Measurements from ENCODE around the gene VMA21. TPM values are rescaled to one million over a fixed set of nuclear protein-coding genes. Genes with fewer than 3 reads are reported as not detected.

Gene VMA21
- total and polyA plus RNA-seq, 2 donors (not counting 3 experiments of a cell fraction or from before 2014, with no cell fraction given): 12.7 to 34.2 TPM

DNA sequence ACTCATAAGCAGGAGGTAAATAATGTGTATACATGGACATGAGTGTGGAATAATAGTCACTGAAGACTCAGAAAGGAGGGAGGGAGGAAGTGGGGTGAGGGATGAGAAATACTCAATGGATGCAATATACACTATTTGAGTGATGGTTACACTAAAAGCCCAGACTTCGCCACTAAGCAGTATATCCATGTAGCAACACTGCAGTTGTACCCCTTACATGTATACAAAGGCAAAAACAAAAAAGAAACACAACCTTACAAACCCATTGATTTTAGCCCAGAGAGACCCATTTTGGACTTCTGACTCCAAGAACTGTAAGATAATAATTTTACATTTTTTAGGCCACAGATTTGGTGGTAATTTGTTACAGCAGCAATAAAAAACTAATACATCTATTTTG is 51.5 kb downstream of the VMA21 start:
- TF ChIP-seq MYC (IDR thresholded peaks at IDR 0.05; ENCODE audit: low read depth, low read length) (no peak), CTCF (IDR thresholded peaks at IDR 0.05; ENCODE audit: extremely low read depth in 1 of 2, insufficient read depth in 1 of 2, low read depth in 1 of 2, low read length in 2 of 2) (no peak), POLR2A (IDR thresholded peaks at IDR 0.05; ENCODE audit: low read depth, low read length) (no peak), JUN (IDR thresholded peaks at IDR 0.05; ENCODE audit: borderline replicate concordance, insufficient read depth, insufficient read length, low read depth) (no peak), GATA2 (IDR thresholded peaks at IDR 0.05; ENCODE audit: insufficient read depth, insufficient read length, low read depth, low read length) (no peak), POLR2AphosphoS5 (IDR thresholded peaks at IDR 0.05; ENCODE audit: insufficient read depth, low read depth, low read length) (no peak), FOS (IDR thresholded peaks at IDR 0.05; ENCODE audit: borderline replicate concordance, insufficient read depth, low read length) (no peak), EZH2 (IDR thresholded peaks at IDR 0.05; ENCODE audit: borderline replicate concordance, low read depth, low read length, severe bottlenecking) (no peak)
- TF ChIP-seq, protein P1, sequence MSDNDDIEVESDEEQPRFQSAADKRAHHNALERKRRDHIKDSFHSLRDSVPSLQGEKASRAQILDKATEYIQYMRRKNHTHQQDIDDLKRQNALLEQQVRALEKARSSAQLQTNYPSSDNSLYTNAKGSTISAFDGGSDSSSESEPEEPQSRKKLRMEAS (IDR thresholded peaks at IDR 0.05; ENCODE audit: insufficient read depth, insufficient read length): no peak
- ChIA-PET POLR2A (no interaction called here), CTCF (no interaction called here)
- no peak for DNase-seq (ENCODE audit: low read depth, low spot score)
- no peak overlapping the region for H2AFZ ChIP-seq (ENCODE audit: low read depth, low read length)
- FAIRE-seq: no peak
- H3K4me1 ChIP-seq (ENCODE audit: control insufficient read depth, extremely low read depth, insufficient read depth, low read length): no peaks in the 10 kb centered on the region
- no peaks in the 10 kb centered on the region for H4K20me1 ChIP-seq (replicated peaks; ENCODE audit: control insufficient read depth, extremely low read depth, insufficient read depth, low read length)
- intact Hi-C loops (cut with micrococcal nuclease): no loop called here
- no peak overlapping the region for H3K27ac ChIP-seq (ENCODE audit: insufficient read depth, low read depth, low read length)
- H3K36me3 ChIP-seq (ENCODE audit: control insufficient read depth in 2 of 2, extremely low read depth in 1 of 2, insufficient read depth in 2 of 2, low read length in 2 of 2): no peaks in the 10 kb centered on the region
- no peaks in the 10 kb centered on the region for H3K27me3 ChIP-seq (ENCODE audit: control insufficient read depth in 2 of 2, insufficient read depth in 2 of 2, low read length in 2 of 2)
- no peaks in the 10 kb centered on the region for H3K9me3 ChIP-seq (replicated peaks; ENCODE audit: control insufficient read depth, insufficient read depth, low read length)
- no peak overlapping the region for H3K9ac ChIP-seq (replicated peaks; ENCODE audit: extremely low read depth, insufficient read depth, low read length)
- no TSS peak for BruUV-seq (replicated peaks)
- no peak overlapping the region for H3K4me3 ChIP-seq (replicated peaks in 1 of 3; ENCODE audit: insufficient read depth in 1 of 3, low read depth in 1 of 3, low read length in 3 of 3)
- H3K9me1 ChIP-seq (replicated peaks; ENCODE audit: control insufficient read depth, extremely low read depth, insufficient read depth, low read length): no peaks in the 10 kb centered on the region
- H3K4me2 ChIP-seq (ENCODE audit: insufficient read depth, low read length): no peak overlapping the region
- H3K79me2 ChIP-seq (ENCODE audit: control insufficient read depth, insufficient read depth, low read length): no peaks in the 10 kb centered on the region
- dilution Hi-C loops (cut with MboI; ENCODE audit: extremely low pct_ligation_motif_present, low sequenced_read_pairs): no loop called here
